ENCODE measurements around the gene CNBD2.
A peak's percentile ranks its signal among the peaks of the same experiment; 100 is the strongest.
"Not testable (repeated sequence)": the region's sequence is repeated elsewhere in the genome, so short reads cannot be mapped to it uniquely, and the experiment has no call there.

Gene CNBD2

DNA sequence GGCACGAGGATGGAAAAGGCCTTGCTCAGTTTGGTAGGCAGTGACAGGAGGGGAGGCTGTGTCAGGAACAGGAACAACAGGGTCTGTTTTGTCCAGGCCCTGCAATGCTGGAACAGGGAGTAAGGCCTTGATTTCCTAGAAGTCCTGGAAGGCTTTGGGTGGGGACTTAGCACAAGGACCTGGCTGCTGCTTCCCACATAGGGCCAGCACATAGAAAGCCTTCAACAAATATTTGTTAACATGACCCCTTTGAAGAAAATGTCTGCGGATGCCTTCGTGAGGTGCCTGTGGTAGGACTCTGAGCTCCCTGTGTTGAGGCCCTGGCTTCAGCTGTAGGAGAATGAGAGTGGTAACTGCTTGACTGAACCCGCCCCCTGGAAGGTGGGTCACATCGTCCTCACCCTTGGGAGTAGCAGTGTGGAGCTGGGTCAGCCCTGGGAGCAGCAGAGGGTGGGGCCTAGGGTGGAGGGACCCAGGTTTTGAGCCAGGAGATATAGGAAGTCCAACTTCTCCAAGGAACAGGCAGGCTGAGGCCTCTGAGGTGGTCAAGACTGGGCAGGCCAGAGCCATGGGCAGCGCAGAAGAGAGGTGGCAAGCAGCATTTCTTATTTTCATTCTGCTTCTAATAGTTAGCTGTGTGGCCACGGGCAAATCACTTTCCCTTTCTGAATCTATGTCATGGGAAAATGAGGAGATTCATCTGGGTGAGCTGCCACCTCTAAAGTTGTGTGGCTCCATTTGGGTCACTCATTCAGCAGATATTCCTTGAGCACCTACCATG lies 50.0 kb downstream of the CNBD2 start:
- DNase-seq: no peak

GRCh38 chr20:36026131-36026530 lies 57.7 kb downstream of the CNBD2 start:
- DNase-seq: not testable (repeated sequence)

- DNase-seq: no peak
Measured at GRCh38 chr20:36028106-36028808, 59.9 kb downstream of the CNBD2 start.

DNA sequence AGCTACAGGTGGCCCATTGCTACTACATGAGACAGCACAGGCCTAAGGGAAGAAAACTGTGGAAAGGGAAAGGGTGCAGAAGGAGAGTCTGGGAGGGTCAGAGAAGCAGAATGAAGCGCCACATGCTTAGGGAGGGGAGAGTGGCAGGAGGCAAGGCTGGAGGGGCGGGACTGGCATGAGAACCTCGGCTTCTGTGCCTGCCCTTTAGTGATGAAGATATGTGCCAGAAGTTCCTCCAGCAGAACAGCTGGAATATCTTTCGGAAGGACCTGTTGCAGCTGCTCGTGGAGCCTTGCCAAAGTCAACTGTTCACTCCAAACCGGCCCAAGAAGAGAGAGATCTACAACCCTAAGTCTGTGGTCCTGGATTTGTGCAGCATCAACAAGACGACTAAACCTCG lies 61.8 kb downstream of the CNBD2 start:
- no peak for DNase-seq

- no peak for DNase-seq
Measured at GRCh38 chr20:36031806-36032205, 63.4 kb downstream of the CNBD2 start.

- no peak for DNase-seq
Measured at GRCh38 chr20:36034875-36035274, 66.5 kb downstream of the CNBD2 start.

GRCh38 chr20:36035745-36036144 lies 67.4 kb downstream of the CNBD2 start:
- DNase-seq: peak in 1 of 51 donors; percentile 4

DNA sequence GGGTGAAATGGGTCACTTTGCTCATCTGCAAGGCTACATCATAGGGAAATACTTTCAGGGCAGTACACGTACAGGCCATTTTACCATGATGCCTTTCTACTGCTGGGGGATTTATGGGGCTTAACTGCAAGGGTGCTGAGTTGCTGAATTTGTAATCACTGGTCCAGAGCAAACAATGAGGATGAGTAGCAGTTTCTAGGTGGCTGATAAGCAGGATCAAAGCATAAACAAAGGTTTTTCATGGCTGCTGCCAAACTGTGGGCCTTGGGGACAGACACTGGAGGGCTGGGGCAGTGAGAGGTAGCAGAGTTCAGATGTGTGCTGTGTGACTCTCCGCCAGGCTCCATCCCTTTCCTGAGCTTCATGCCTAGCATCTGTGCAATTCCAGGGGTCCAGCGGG lies 68.3 kb downstream of the CNBD2 start:
- no peak for DNase-seq

DNA sequence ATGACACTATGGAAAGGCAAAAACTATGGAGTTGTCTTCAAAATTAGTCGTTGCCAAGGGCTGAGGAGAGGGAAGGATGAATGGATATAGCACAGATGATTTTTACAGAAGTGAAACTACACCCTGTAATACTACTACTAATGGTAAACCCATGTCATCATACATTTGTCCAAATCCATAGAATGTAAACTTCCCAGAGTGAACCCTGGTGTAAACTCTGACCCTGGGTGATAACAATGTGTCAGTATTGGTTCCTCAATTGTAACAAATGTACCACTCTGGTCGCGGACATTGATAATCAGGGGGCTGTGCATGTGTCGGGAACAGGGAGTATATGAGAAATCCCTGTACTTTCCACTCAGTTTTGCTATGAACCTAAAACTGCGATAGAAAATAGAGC lies 72.2 kb downstream of the CNBD2 start:
- DNase-seq: no peak

- no peak for DNase-seq
Measured at GRCh38 chr20:36043441-36043840, 75.1 kb downstream of the CNBD2 start.

DNA sequence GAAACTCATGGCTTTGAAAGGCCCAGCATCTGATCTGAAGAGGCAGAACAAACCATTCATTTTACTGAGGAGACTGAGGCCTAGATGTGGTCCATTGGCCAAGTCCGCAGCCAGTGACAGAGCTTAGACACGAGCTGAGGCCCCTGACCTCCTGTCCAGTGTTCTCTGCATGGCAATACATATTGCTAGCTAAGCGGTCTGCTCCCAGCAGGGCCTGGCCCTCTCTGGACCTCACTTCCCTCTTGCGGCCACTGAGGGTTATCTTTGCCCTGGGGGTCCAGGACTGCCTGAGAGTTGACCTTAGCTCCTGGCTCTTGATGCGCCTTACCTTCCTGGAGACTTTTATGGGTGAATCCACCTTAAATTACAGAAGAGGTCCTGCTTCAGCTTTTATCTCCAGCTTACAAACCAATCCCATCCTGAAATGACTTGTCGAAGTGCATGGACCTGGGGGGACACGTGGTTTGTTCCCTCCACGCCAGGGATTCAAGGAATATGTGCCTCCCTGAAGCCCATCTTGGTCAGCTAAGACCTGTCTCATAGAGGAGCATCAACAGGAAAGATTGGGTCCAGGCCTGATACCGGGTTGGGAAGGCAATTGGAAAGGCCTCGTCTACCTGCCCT lies 75.6 kb downstream of the CNBD2 start:
- no peak for DNase-seq

DNA sequence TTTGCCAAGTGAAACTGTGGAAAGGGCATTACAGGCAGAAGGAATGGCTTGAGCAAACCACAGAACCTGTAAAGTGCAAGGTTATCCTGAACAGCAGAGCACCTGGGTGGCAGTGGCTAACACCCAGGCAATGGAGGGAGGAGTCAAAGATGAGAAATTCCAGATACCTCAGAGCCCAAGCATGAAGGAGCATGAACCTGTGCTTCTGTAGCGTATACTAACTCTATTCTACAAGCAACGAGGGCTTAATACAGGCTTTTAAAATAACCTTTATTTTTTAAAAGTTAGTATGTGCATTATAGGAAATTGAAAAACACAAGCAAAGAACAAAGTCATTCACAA lies 77.0 kb downstream of the CNBD2 start:
- DNase-seq: no peak

DNA sequence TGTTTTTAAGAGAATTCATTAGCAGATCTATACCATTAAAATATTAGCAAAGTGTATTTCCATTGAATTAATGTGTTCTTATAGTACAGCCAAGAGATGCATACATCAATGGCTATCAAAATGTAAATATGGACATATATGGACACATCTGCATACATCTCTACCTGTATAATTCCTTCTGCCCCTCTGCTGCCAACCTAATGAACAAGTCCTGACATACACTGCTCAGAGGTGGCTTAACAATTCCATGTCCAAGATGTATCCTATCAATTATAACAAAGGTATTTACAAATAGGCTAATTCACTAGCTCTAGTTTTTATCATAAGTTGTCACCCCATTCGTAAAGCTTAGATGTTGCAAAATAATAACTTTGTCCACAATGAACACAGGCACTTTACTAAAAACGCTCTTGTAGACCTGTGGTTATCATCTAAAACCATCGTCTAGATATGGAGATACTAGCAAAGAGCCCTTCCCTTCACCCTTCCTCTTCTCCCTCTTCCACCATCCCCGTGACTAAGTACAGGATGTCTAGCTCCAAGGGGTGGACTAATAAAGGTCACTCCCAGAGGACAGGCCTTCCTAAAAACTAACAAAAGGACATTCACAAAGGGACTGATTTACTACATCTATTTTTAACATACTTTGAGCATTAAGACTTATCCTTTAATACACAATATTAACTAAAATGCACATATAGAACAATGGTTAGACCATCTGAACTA lies 77.8 kb downstream of the CNBD2 start:
- DNase-seq: not testable (repeated sequence)

- DNase-seq: not testable (repeated sequence)
Measured at GRCh38 chr20:36049408-36049807, 81.0 kb downstream of the CNBD2 start.

DNA sequence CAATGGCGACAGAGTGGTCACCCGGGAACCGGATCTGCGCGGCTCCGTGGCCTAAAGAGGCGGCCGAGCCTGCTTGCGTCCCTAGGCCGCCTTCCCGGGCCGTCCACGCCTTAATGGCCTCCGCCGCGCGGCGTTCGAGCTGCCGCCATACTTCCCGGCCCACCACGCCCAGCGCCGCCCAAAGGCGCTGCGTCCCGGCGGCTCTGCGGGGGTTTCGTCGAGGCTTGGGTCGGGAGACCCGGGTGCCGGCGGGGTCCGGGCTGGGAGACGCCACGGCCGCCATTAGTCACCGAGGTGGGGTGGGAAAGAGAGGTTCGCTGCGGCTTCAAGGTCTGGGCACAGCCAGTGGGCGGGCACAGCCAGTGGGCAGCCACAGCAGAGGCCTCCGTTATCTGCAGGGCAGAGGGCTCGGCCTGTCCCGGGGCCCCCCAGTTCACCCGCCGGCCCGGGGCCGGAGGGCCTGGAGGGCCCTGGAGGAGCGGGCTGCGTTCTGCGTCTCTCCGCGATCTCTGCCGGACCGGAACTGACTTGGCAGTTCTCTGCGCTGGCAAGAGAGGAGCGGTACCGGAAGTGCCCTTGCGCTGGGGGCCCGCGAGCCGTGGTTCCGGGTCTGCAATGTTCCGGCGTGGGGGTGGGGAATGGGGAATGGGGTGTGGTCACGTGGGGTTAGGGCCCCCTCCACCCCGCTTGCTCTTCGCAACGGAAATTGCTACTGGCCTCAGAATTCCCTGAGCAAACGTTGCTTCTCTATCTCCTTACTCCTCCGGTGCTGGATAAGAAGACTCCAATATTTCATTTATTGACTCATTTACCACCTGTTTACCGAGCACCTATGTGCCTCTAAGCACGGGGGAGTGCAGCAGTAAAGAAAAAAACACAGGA lies 82.3 kb downstream of the CNBD2 start:
- DNase-seq: peak; percentile 40 to 93 (median 84)

DNA sequence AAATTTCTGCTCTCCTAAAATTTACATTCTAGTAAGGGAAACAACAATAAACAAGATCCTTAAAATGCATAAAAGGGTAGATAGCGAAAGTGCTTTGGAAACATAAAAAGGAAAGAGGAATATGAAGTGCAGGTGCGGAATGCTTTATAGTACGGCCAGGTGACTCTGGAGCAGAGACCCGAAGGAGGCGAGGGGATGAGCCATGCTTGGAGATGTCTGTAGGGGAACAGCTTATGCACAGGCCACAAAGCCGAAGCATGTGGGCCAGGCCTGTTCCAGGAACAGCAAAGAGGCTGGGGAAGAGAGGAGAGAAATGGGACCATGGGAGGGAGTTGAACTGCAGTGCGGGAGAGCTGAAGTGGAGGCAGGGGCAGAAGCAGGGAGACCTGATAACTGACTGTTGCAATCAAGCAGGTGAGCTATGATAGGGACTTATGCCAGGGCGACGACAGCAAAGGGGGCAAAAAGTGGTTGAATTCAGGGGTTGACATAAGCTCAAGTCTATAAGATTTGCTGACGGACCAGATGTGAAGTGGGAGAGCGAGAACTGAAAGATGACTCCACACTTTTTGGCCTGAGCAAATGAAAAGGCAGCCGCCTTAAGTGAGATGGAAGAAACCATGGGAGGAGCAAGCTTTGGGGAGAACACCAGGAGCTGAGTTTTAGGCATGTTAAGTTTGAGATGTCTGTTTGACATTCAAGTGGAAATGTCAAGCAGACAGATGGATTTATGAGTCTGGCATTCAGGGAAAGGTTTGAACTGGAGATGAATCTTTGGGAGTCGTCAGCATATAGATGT lies 83.1 kb downstream of the CNBD2 start:
- peak in 2 of 51 donors; percentile 2 to 38 for DNase-seq

DNA sequence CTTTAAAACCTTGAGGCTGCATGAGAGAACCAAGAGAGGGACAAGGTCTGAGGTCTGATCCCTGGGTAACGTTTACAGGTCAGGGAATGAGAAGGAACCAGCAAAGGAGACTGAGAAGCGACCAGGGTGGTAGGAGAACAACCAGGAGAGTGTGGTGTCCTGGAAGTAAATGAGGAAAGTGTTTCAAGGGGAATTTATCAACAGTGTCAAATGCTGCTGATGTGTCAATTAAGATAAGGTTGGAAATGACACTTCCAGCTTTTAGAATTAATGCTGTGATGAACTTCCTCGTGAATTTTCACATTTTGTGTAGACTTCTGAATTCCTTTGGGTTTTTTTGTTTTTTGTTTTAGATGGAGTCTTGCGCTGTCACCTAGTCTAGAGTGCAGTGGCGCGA lies 83.7 kb downstream of the CNBD2 start:
- no peak for DNase-seq

DNA sequence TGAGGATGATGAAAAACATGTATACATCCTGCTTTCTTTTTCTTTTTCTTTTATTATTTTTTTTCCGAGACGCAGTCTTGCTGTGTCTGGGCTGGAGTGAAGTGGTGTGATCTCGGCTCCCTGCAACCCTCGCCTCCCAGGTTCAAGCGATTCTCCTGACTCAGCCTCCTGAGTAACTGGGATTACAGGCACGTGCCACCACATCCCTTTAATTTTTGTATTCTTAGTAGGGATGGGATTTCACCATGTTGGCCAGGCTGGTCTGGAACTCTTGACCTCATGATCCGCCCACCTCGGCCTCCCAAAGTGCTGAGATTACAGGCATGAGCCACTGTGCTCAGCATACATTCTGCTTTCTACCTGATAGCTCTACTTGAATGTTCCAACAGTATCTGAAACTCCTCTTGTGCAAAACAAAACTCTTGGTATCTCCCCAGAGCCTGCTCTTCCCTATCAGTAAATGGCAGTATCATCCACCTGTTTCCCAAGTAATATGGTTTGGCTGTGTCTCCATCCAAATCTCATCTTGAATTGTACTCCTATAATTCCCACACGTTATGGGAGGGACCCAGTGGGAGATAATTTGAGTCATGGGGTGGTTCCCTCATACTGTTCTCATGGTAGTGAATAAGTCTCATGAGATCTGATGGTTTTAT lies 85.6 kb downstream of the CNBD2 start:
- DNase-seq: not testable (repeated sequence)

GRCh38 chr20:36055145-36055544 lies 86.8 kb downstream of the CNBD2 start:
- no peak for DNase-seq

GRCh38 chr20:36060676-36061075 lies 92.3 kb downstream of the CNBD2 start:
- no peak for DNase-seq

All from hypothalamus (tissue), 51 donors.